GM23338 (cell line): ENCODE measurements around the gene PDCD11. TPM values are rescaled to one million over a fixed set of nuclear protein-coding genes. Genes with fewer than 3 reads are reported as not detected.

Experiments used
- CREB1 ChIP-seq: fragments of 250-450 bp; sonication (Bioruptor Pico); IDR thresholded peaks from 2 replicates; pipeline ENCODE4 v1.5.0; 2020; ENCODE audit warnings: low read depth, mild to moderate bottlenecking, moderate library complexity
- CTCF ChIP-seq, 2 experiments: fragments of 200-600 bp in 1 of 2; sonication (generic) in 1 of 2; conservative IDR thresholded peaks; 2 replicates each; pipeline versions ENCODE4 v1.5.1 to v1.6.1; 2016 to 2017; ENCODE audit warnings: antibody characterized with exemption in 2 of 2, low read depth in 2 of 2, mild to moderate bottlenecking in 2 of 2, moderate library complexity in 1 of 2
- EZH2 ChIP-seq: fragments of 200-600 bp; sonication (generic); IDR thresholded peaks from one replicate; pipeline ENCODE4 v1.8.0; 2017; ENCODE audit warnings: antibody characterized with exemption, mild to moderate bottlenecking, low read depth; ENCODE audit not compliant: unreplicated experiment
- EZH2phosphoT487 ChIP-seq: fragments of 200-600 bp; sonication (generic); IDR thresholded peaks from one replicate; pipeline ENCODE4 v1.8.1; 2018; ENCODE audit warnings: antibody characterized with exemption; ENCODE audit not compliant: unreplicated experiment
- STAT1 ChIP-seq: IDR thresholded peaks from one replicate; pipeline ENCODE4 v1.6.1; 2016; ENCODE audit warnings: antibody characterized with exemption; ENCODE audit not compliant: unreplicated experiment
- ZNF331 ChIP-seq: fragments of 250-450 bp; sonication (Bioruptor Pico); IDR thresholded peaks from 2 replicates; pipeline ENCODE4 v1.5.0; 2020; ENCODE audit warnings: low read depth, mild to moderate bottlenecking, moderate library complexity
- ZNF462 ChIP-seq: fragments of 250-450 bp; sonication (Bioruptor Pico); IDR thresholded peaks from 2 replicates; pipeline ENCODE4 v1.5.0; 2020; ENCODE audit warnings: mild to moderate bottlenecking, moderate library complexity
- polyA plus RNA-seq: library from polyadenylated mRNA; unstranded; fragments of >200 nt; fragmentation: Nextera tagmentation; extraction: Ambion mirVana; gene quantifications from 2 replicates; pipeline ENCODE4 v1.2.1, GENCODE V29; 2016
- total RNA-seq: library from RNA; depleted of rRNA; stranded (reverse); fragments of >200 nt; shearing (Covaris generic); gene quantifications from 2 replicates; pipeline ENCODE4 v1.2.3, GENCODE V29; 2014

Gene PDCD11
- total and polyA plus RNA-seq, 2 experiments from 2014 or later = 82.1 to 87.8 TPM

- TF ChIP-seq ZNF462 (CRISPR knock-in tag) (no peak), CTCF (conservative IDR thresholded peaks at IDR 0.05; ENCODE audit: low read depth in 2 of 2) (no peak), EZH2phosphoT487 (no peak), STAT1 (no peak), EZH2 (no peak), CREB1 (CRISPR knock-in tag) (no peak), ZNF331 (CRISPR knock-in tag) (no peak)
Observed at GRCh38 chr10:103415581-103415980, 19.2 kb downstream of the PDCD11 start (continued).
